HepG2 (cell line): Measurements from ENCODE around the gene TOP2B. TPM values are rescaled to one million over a fixed set of nuclear protein-coding genes. Genes with fewer than 3 reads are reported as not detected.

Experiments used
- ATAC-seq: fragments of 200-7000 bp; cut with Tn5 transposase; 3 replicates; pipeline ENCODE4 v1.9.1; 2020; ENCODE audit warnings: mild to moderate bottlenecking, moderate library complexity
- BruUV-seq: library from RNA; stranded (reverse); fragments of 400-500 nt; replicated peaks from 2 replicates; lab custom pipeline; 2021; lab: Mats Ljungman, UMichigan
- CTCF ChIA-PET: fragments of 300-600 bp; formaldehyde crosslinking; extraction: SDS; loops from one replicate; lab custom pipeline; 2021; ENCODE audit warnings: low total read pairs, inconsistent platforms, low intra/inter-chr PET ratio; lab: Yijun Ruan, JAX
- POLR2A ChIA-PET: fragments of 350-600 bp; sonication (Branson Sonifier 250); formaldehyde crosslinking; loops from one replicate; lab custom pipeline; 2020; ENCODE audit warnings: antibody characterized with exemption, inconsistent platforms; lab: Yijun Ruan, JAX
- DNase-seq: peaks from one replicate; pipeline ENCODE4 v3.0.0-alpha.2; 2015; ENCODE audit warnings: low spot score
- FAIRE-seq: peaks from 3 replicates; lab custom pipeline; 2011; peaks lifted over from hg19 to GRCh38; lab: Jason Lieb, UNC
- H2AFZ ChIP-seq: one replicate; pipeline ENCODE4 v1.6.1; 2011; ENCODE audit warnings: low read length, inconsistent platforms
- H3K27ac ChIP-seq: fragments of 300-600 bp; 3 replicates; pipeline ENCODE4 v1.8.0; 2011; ENCODE audit warnings: mixed run types, mild to moderate bottlenecking, mixed read lengths, low read length, inconsistent platforms; ENCODE audit not compliant: insufficient read depth; ENCODE audit errors: extremely low read length
- H3K27me3 ChIP-seq, 2 experiments: fragments of 200-600 bp in 1 of 2; 2 replicates in 1 of 2; 3 replicates in 1 of 2; pipeline versions ENCODE4 v1.6.0 to v1.8.0; 2011; ENCODE audit warnings: low read length in 2 of 2, mild to moderate bottlenecking in 2 of 2, moderate library complexity in 2 of 2, inconsistent platforms in 1 of 2; ENCODE audit not compliant: insufficient read depth in 2 of 2, control insufficient read depth in 1 of 2
- H3K36me3 ChIP-seq, 2 experiments: fragments of 200-600 bp in 1 of 2; replicated peaks in 1 of 2; 2 replicates in 1 of 2; 3 replicates in 1 of 2; pipeline versions ENCODE4 v1.5.1 to v1.8.0; 2011; ENCODE audit warnings: low read length in 2 of 2, inconsistent platforms in 1 of 2; ENCODE audit not compliant: insufficient read depth in 2 of 2, control insufficient read depth in 1 of 2
- H3K4me1 ChIP-seq: 2 replicates; pipeline ENCODE4 v1.5.1; 2012; ENCODE audit warnings: low read length, inconsistent platforms; ENCODE audit not compliant: insufficient read depth
- H3K4me2 ChIP-seq: 2 replicates; pipeline ENCODE4 v1.6.0; 2011; ENCODE audit warnings: low read depth, low read length, inconsistent platforms
- H3K4me3 ChIP-seq, 3 experiments: fragments of 200-600 bp in 1 of 3; sonication (generic), shearing (Covaris generic) in 1 of 3; replicated peaks in 1 of 3; 2 replicates each; pipeline ENCODE4 v1.5.1; 2011 to 2016; ENCODE audit warnings: low read length in 3 of 3, inconsistent platforms in 2 of 3, low read depth in 2 of 3, mild to moderate bottlenecking in 2 of 3, control low read depth in 1 of 3, mixed read lengths in 1 of 3; ENCODE audit not compliant: insufficient read depth in 1 of 3
- H3K79me2 ChIP-seq: one replicate; pipeline ENCODE4 v1.6.1; 2011; ENCODE audit warnings: low read length, inconsistent platforms; ENCODE audit not compliant: insufficient read depth
- H3K9ac ChIP-seq: 2 replicates; pipeline ENCODE4 v1.6.0; 2011; ENCODE audit warnings: mild to moderate bottlenecking, low read depth, low read length, inconsistent platforms; ENCODE audit not compliant: insufficient read depth
- H3K9me3 ChIP-seq: 2 replicates; pipeline ENCODE4 v1.5.1; 2012; ENCODE audit warnings: mild to moderate bottlenecking, low read length
- H4K20me1 ChIP-seq: 2 replicates; pipeline ENCODE4 v1.6.0; 2011; ENCODE audit warnings: inconsistent platforms, mild to moderate bottlenecking, low read length, moderate library complexity; ENCODE audit not compliant: insufficient read depth
- CREM ChIP-seq, 2 experiments: sonication (generic) in 1 of 2; formaldehyde crosslinking in 1 of 2; IDR thresholded peaks; 2 replicates each; pipeline versions ENCODE4 v1.4.0 to v1.6.1; 2016 to 2020; ENCODE audit warnings: antibody characterized with exemption in 1 of 2, mild to moderate bottlenecking in 1 of 2, missing genetic modification reagents in 1 of 2
- HDAC1 ChIP-seq: sonication (generic); formaldehyde crosslinking; IDR thresholded peaks from 2 replicates; pipeline ENCODE4 v1.5.1; 2020; ENCODE audit warnings: mild to moderate bottlenecking, missing genetic modification reagents
- KDM2A ChIP-seq: sonication (generic); formaldehyde crosslinking; IDR thresholded peaks from 2 replicates; pipeline ENCODE4 v1.4.0; 2020; ENCODE audit warnings: low read depth, missing genetic modification reagents, borderline replicate concordance
- MLLT10 ChIP-seq: sonication (generic); formaldehyde crosslinking; IDR thresholded peaks from 2 replicates; pipeline ENCODE4 v1.4.0; 2020; ENCODE audit warnings: missing genetic modification reagents
- PRPF4 ChIP-seq: fragments of 200-400 bp; formaldehyde crosslinking; IDR thresholded peaks from 2 replicates; pipeline ENCODE4 v1.6.1; 2016; ENCODE audit warnings: low read length, low read depth; ENCODE audit not compliant: poor library complexity, severe bottlenecking
- ZNF138 ChIP-seq: sonication (generic); formaldehyde crosslinking; IDR thresholded peaks from 2 replicates; pipeline ENCODE4 v1.5.0; 2020; ENCODE audit warnings: mild to moderate bottlenecking, low read depth, missing genetic modification reagents
- ZNF343 ChIP-seq: sonication (generic); formaldehyde crosslinking; IDR thresholded peaks from 2 replicates; pipeline ENCODE4 v1.4.0; 2020; ENCODE audit warnings: mild to moderate bottlenecking, missing genetic modification reagents
- ZNF563 ChIP-seq: sonication (generic); formaldehyde crosslinking; IDR thresholded peaks from 2 replicates; pipeline ENCODE4 v1.8.0; 2022; ENCODE audit warnings: mild to moderate bottlenecking, moderate library complexity, missing genetic modification reagents
- ZNF850 ChIP-seq: sonication (generic); formaldehyde crosslinking; conservative IDR thresholded peaks from 2 replicates; pipeline ENCODE4 v1.9.0; 2021; ENCODE audit warnings: mild to moderate bottlenecking, missing genetic modification reagents
- WGBS: methylation state at CpG from one replicate; pipeline ENCODE4 v1.1.6; 2017; ENCODE audit warnings: low lambda C conversion rate; 5-methylcytosine and 5-hydroxymethylcytosine counted together
- in situ Hi-C: cut with HindIII; loops from 2 replicates; pipeline ENCODE4 v1.10.0; 2017; ENCODE audit warnings: low pct_unique_long_range_greater_than_20kb; ENCODE audit not compliant: extremely low pct_ligation_motif_present
- intact Hi-C: fragments of 100-400 bp; cut with micrococcal nuclease; formaldehyde crosslinking; loops from one replicate; pipeline ENCODE4 v1.10.0; 2022; ENCODE audit not compliant: unreplicated experiment
- polyA plus RNA-seq, 8 experiments: library from polyadenylated mRNA; depleted of rRNA in 3 of 8; stranded (reverse) in 7 of 8; unstranded in 1 of 8; fragments of >200 nt; fragmentation: Illumina TruSeq in 4 of 8; extraction: Trizol in 4 of 8; gene quantifications; 2 replicates each; pipeline versions ENCODE4 v1.2.1 to v1.2.3, GENCODE V29; 2011 to 2016; ENCODE audit warnings: low read depth in 4 of 8, missing spikeins in 1 of 8, mixed read lengths in 1 of 8; ENCODE audit not compliant: insufficient read depth in 1 of 8
- total RNA-seq, 5 experiments: library from RNA; depleted of rRNA; stranded (reverse); fragments of >200 nt; fragmentation: Illumina TruSeq; extraction: Trizol; gene quantifications; 2 replicates each; pipeline ENCODE4 v1.2.3, GENCODE V29; 2016; ENCODE audit warnings: low read depth in 1 of 5
- TF ChIP-seq, protein P1 (sequence below), 2 experiments: sonication (generic) in 1 of 2; formaldehyde crosslinking in 1 of 2; IDR thresholded peaks; 2 replicates each; pipeline versions ENCODE4 v1.6.1 to v1.9.0; 2014 to 2022; ENCODE audit warnings: antibody characterized with exemption in 1 of 2, borderline replicate concordance in 1 of 2, inconsistent platforms in 1 of 2, low read depth in 1 of 2, missing genetic modification reagents in 1 of 2

Gene TOP2B
- total and polyA plus RNA-seq, 2 of the 13 experiments (the other 11 are each of a cell fraction or from before 2014, with no cell fraction given), result 27.6 to 88.1 TPM

DNA sequence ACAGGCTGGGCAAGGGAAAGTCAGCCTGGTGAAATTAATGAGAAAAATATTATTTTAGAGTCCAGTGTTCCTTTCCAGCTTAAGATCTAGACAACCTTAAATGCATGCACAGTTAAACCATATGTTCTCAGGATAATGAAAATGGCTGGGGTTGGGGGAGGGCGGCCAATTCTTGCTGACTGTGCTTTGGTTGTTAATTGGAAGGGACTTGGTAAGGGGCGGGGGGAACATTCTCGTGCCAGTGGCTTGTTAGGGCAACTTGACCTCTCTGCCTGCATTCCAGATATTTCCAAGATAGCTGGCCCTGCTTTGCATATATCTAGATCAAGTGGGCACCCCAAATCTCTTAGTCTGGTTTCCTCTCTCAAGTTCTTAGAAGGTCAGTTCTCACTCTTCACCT is 112.5 kb downstream of the TOP2B start:
- no peaks in the 10 kb centered on the region for H3K36me3 ChIP-seq
- ChIA-PET CTCF (no interaction called here), POLR2A (no interaction called here)
- H3K9me3 ChIP-seq, result no peaks in the 10 kb centered on the region
- no peak overlapping the region for H3K4me2 ChIP-seq
- no peaks in the 10 kb centered on the region for H3K27me3 ChIP-seq
- no peak overlapping the region for H3K27ac ChIP-seq
- BruUV-seq, result no TSS peak
- ATAC-seq (no peak), FAIRE-seq (no peak), DNase-seq (no peak)
- no peaks in the 10 kb centered on the region for H3K79me2 ChIP-seq
- in situ Hi-C loops, result no loop called here
- H3K4me3 ChIP-seq, result no peak overlapping the region
- H3K4me1 ChIP-seq, result no peaks in the 10 kb centered on the region
- intact Hi-C loops, result no loop called here
- H3K9ac ChIP-seq, result no peak overlapping the region
- no peaks in the 10 kb centered on the region for H4K20me1 ChIP-seq
- 82% methylated on average over 1 of the region's 3 CpGs for WGBS
- no peak overlapping the region for H2AFZ ChIP-seq
- TF ChIP-seq MLLT10 (CRISPR knock-in tag) (no peak), ZNF138 (CRISPR knock-in tag) (no peak), ZNF850 (CRISPR knock-in tag) (no peak), PRPF4 (no peak)

DNA sequence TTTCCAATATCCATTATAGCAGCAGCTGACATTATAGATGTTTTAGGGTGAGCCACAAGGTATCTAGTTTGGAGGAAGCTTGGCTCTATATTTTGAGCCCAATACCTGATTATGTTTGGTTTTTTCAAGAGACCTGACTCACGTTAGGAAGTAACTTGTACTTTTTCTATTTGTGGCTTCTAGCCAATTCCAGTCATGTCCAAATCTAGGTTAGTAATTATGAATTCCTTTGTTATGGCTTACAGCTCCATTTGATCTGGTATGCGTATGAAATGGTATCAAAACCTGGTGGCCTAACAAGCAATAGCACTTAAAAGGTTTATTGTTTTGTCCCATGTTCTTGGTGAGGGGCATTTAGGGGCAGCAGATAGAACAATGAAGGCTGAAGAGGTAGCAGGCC is 115.9 kb downstream of the TOP2B start:
- Histone ChIP-seq H3K4me2 (no peak overlapping the region), H2AFZ (no peak overlapping the region), H3K9me3 (no peaks in the 10 kb centered on the region), H3K4me3 (no peak overlapping the region), H3K4me1 (no peaks in the 10 kb centered on the region), H3K27me3 (no peaks in the 10 kb centered on the region), H3K9ac (no peak overlapping the region), H3K27ac (no peak overlapping the region), H3K79me2 (no peaks in the 10 kb centered on the region), H3K36me3 (no peaks in the 10 kb centered on the region), H4K20me1 (no peaks in the 10 kb centered on the region)
- ATAC-seq (no peak), DNase-seq (no peak), FAIRE-seq (no peak)
- no TSS peak for BruUV-seq
- in situ Hi-C loops, result no loop called here
- intact Hi-C loops, result no loop called here
- 48% methylated on average over 2 of the region's 2 CpGs for WGBS
- ChIA-PET CTCF (interaction anchor here (0.6 kb wide), 1 partner anchor 134 kb away, joined by 3 read pairs; no protein-coding TSS in a partner anchor), POLR2A (no interaction called here)
- TF ChIP-seq ZNF563 (CRISPR knock-in tag), result no peak
- no peak for TF ChIP-seq HDAC1 (CRISPR knock-in tag)
- TF ChIP-seq, protein P1, sequence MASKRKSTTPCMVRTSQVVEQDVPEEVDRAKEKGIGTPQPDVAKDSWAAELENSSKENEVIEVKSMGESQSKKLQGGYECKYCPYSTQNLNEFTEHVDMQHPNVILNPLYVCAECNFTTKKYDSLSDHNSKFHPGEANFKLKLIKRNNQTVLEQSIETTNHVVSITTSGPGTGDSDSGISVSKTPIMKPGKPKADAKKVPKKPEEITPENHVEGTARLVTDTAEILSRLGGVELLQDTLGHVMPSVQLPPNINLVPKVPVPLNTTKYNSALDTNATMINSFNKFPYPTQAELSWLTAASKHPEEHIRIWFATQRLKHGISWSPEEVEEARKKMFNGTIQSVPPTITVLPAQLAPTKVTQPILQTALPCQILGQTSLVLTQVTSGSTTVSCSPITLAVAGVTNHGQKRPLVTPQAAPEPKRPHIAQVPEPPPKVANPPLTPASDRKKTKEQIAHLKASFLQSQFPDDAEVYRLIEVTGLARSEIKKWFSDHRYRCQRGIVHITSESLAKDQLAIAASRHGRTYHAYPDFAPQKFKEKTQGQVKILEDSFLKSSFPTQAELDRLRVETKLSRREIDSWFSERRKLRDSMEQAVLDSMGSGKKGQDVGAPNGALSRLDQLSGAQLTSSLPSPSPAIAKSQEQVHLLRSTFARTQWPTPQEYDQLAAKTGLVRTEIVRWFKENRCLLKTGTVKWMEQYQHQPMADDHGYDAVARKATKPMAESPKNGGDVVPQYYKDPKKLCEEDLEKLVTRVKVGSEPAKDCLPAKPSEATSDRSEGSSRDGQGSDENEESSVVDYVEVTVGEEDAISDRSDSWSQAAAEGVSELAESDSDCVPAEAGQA (IDR thresholded peaks at IDR 0.05; ENCODE audit: low read depth), result no peak
- TF ChIP-seq, protein P1 (CRISPR knock-in tag; IDR thresholded peaks at IDR 0.05; ENCODE audit: borderline replicate concordance), result no peak
- TF ChIP-seq KDM2A (CRISPR knock-in tag), result no peak
- no peak for TF ChIP-seq ZNF343
- no peak for TF ChIP-seq CREM (IDR thresholded peaks at IDR 0.05)
- TF ChIP-seq CREM (CRISPR knock-in tag; IDR thresholded peaks at IDR 0.05), result no peak
